Psoas muscle (tissue), 8 donors: ENCODE results near the gene HLA-G. TPM values are rescaled to one million over a fixed set of nuclear protein-coding genes. Genes with fewer than 3 reads are reported as not detected.
"Not testable (repeated sequence)": the region's sequence is repeated elsewhere in the genome, so short reads cannot be mapped to it uniquely, and the experiment has no call there.

ENCODE experiments used
- ATAC-seq, 4 donors: fragments of 200-7000 bp; cut with Tn5 transposase; one replicate each; pipeline ENCODE4 v1.9.1; 2020; ENCODE audit warnings: moderate library complexity in 3 of 4, mild to moderate bottlenecking in 2 of 4
- DNase-seq, 2 donors: peaks; one replicate each; pipeline ENCODE4 v3.0.0-alpha.2; 2020
- H3K27ac ChIP-seq: fragments of 200-600 bp; one replicate; pipeline ENCODE4 v1.8.0; 2022
- H3K27me3 ChIP-seq, 3 donors: fragments of 200-600 bp in 1 of 3; one replicate each; pipeline versions ENCODE4 v1.6.1 to v1.8.0; 2013 to 2022; ENCODE audit warnings: low read length in 2 of 3, mild to moderate bottlenecking in 2 of 3, moderate library complexity in 1 of 3; ENCODE audit not compliant: insufficient read depth in 3 of 3
- H3K36me3 ChIP-seq, 2 donors: fragments of 200-600 bp in 1 of 2; one replicate each; pipeline versions ENCODE4 v1.6.1 to v1.8.0; 2013 to 2022; ENCODE audit warnings: low read depth in 1 of 2, mild to moderate bottlenecking in 1 of 2, moderate library complexity in 1 of 2; ENCODE audit not compliant: insufficient read depth in 1 of 2
- H3K4me1 ChIP-seq: fragments of 200-600 bp; one replicate; pipeline ENCODE4 v1.8.0; 2022
- H3K4me3 ChIP-seq: fragments of 200-600 bp; one replicate; pipeline ENCODE4 v1.8.0; 2022; ENCODE audit warnings: mild to moderate bottlenecking
- H3K9me3 ChIP-seq: fragments of 200-600 bp; one replicate; pipeline ENCODE4 v1.8.0; 2022
- CTCF ChIP-seq: fragments of 200-600 bp; IDR thresholded peaks from one replicate; pipeline ENCODE4 v1.8.0; 2022; ENCODE audit warnings: antibody characterized with exemption
- WGBS, 3 donors: extraction: QIAGEN DNeasy Blood & Tissue Kit; methylation state at CpG; one replicate each; pipeline versions ENCODE4 v1.1.6 to v1.1.7; 2013; 5-methylcytosine and 5-hydroxymethylcytosine counted together
- intact Hi-C, 2 donors: fragments of 100-400 bp; cut with DNase I; formaldehyde crosslinking; loops; one replicate each; pipeline versions ENCODE4 v1.11.0 to v1.14.2; 2022
- long read RNA-seq, 2 donors: library from polyadenylated mRNA; unstranded; transcript quantifications; one replicate each; pipeline ENCODE4 v2.0.0, GENCODE V29; 2021
- polyA plus RNA-seq, 3 donors: library from polyadenylated mRNA; stranded (reverse); fragments of 200-250 nt; gene quantifications; one replicate each; pipeline ENCODE4 v1.2.3, GENCODE V29; 2013
- total RNA-seq, 4 donors: library from RNA; stranded (reverse); fragmentation: NEBNext Ultra II Directional in 2 of 4; extraction: Animal tissue kit (Norgen Biotek cat#: 25700) in 2 of 4; gene quantifications; one replicate each; pipeline versions ENCODE4 v1.2.1 to v1.2.4, GENCODE V29; 2021 to 2023
- donor health status: healthy with polysubstance abuse.
- donor health status: DM: no; HTN: no; CAD: no; lungs with moderate emphysema.
- donor health status: Bipolar disorder and iron deficiency.
- donor health status: healthy.
- donor health status: DM: yes; HTN: yes; CAD: no.
- donor health status: DM: no; HTN: no; CAD: no.
- donor health status: DM: no; HTN: no; CAD: no.
- donor health status: DM: yes; HTN: yes; CAD: no.

The HLA-G gene
- total RNA-seq (under 1 TPM in 2 of 4 donors, not detected in 2; 0.15 to 0.42 TPM), polyA plus RNA-seq (not detected)
- long read RNA-seq, donor 1 = 0 reads
- long read RNA-seq, donor 2 = 0 reads

GRCh38 chr6:29827579-29828470 is at the start of gene HLA-G:
HLA-G (plus strand) TSS chr6:29827825; CDS start chr6:29827845, 20 bp downstream.
- no peaks in the 10 kb centered on the region for H3K36me3 ChIP-seq
- H3K4me1 ChIP-seq = no peaks in the 10 kb centered on the region
- no peak for TF ChIP-seq CTCF
- ATAC-seq (no peak), DNase-seq (no peak)
- H3K27me3 ChIP-seq = peaks cover 2 to 68% (median 19%) of the 10 kb centered on the region in 3 donors
- intact Hi-C loops = no loop called here
- WGBS, 3 donors = 5 to 7% (median 5%) methylated on average over 55 to 75 of the region's 75 CpGs
- H3K27ac ChIP-seq = no peak within 1 kb of the TSS
- no peaks in the 10 kb centered on the region for H3K9me3 ChIP-seq
- peak within 1 kb of the TSS; percentile 46 for H3K4me3 ChIP-seq

- H3K27me3 ChIP-seq, H3K9me3 ChIP-seq, ATAC-seq, H3K4me1 ChIP-seq, H3K4me3 ChIP-seq, H3K27ac ChIP-seq, intact Hi-C loops, DNase-seq, H3K36me3 ChIP-seq: not testable (repeated sequence)
- 58 to 63% (median 59%) methylated on average over 10 to 13 of the region's 13 CpGs for WGBS, 3 donors
Measured at GRCh38 chr6:29780019-29780698, 47.5 kb upstream of the HLA-G start.

DNA sequence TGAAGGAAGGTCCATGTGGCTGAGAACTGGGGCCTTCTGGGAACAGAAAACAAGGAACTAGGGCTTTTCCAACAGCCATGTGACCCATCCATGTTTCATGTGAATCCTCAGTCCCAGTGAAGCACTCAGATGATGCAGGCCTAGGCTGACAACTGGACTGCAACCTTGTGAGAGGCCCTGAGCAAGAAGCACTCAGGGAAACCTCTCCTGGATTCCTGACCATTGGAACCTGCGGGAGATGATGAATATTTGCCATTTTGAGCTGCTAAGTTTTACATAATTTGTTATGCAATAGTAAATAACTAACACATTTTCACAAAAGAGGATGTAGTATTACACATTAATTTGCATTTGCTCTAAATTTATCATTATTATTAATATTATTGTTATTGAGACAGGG is 38.4 kb upstream of the HLA-G start:
- H3K4me1 ChIP-seq = peaks cover 2% of the 10 kb centered on the region
- peaks cover 0 to 27% (median 9%) of the 10 kb centered on the region in 3 donors for H3K27me3 ChIP-seq
- H3K27ac ChIP-seq = no peak overlapping the region
- DNase-seq (no peak), ATAC-seq (no peak)
- H3K4me3 ChIP-seq = no peak overlapping the region
- no peaks in the 10 kb centered on the region for H3K36me3 ChIP-seq
- no peaks in the 10 kb centered on the region for H3K9me3 ChIP-seq
- 89 to 100% (median 92%) methylated on average over 1 of the region's 1 CpG for WGBS, 3 donors
- intact Hi-C loops = no loop called here
- no peak for TF ChIP-seq CTCF

DNA sequence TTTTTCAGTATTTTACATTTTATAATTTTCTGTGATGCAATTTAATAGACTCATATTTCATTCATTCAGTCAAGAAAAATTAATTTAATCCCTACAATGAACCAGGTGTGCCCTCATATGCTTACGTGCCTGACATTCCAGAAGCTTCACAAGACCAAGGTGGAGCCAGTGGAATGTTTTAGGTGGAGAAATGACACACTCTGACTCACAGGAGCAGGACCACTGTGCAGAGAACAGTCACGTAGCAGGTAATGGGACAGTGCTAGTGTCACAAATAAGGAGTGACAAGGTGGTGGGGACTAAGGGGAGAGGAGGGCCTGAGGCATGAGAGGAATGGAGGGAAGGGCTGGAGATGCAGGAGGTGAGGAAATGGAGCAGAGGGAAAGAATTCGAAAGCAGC is 37.0 kb upstream of the HLA-G start:
- intact Hi-C loops = no loop called here
- peaks cover 2% of the 10 kb centered on the region for H3K4me1 ChIP-seq
- DNase-seq (no peak), ATAC-seq (no peak)
- no peak overlapping the region for H3K27ac ChIP-seq
- H3K9me3 ChIP-seq = no peaks in the 10 kb centered on the region
- peaks cover 0 to 37% (median 9%) of the 10 kb centered on the region in 3 donors for H3K27me3 ChIP-seq
- 78 to 84% (median 80%) methylated on average over 3 of the region's 3 CpGs for WGBS, 3 donors
- no peak overlapping the region for H3K4me3 ChIP-seq
- no peak for TF ChIP-seq CTCF
- H3K36me3 ChIP-seq = no peaks in the 10 kb centered on the region

- Histone ChIP-seq H3K36me3 (no peaks in the 10 kb centered on the region), H3K27me3 (peaks cover 0 to 42% (median 9%) of the 10 kb centered on the region in 3 donors), H3K9me3 (no peaks in the 10 kb centered on the region), H3K27ac (no peak overlapping the region), H3K4me3 (peak overlapping the region; percentile 70), H3K4me1 (peaks cover 2% of the 10 kb centered on the region)
- no peak for DNase-seq
- WGBS, 3 donors = 51 to 61% (median 61%) methylated on average over 3 of the region's 3 CpGs
- no peak for TF ChIP-seq CTCF
- intact Hi-C loops = no loop called here
- ATAC-seq = no peak
Measured at GRCh38 chr6:29791162-29791561, 36.5 kb upstream of the HLA-G start.
